GM19455 (cell line): ENCODE data around the gene DIABLO.

Source experiments
- ATAC-seq: cut with Tn5 transposase; IDR thresholded peaks from one replicate; pipeline ENCODE4 v1.9.1; 2021; ENCODE audit not compliant: unreplicated experiment

Gene DIABLO

DNA sequence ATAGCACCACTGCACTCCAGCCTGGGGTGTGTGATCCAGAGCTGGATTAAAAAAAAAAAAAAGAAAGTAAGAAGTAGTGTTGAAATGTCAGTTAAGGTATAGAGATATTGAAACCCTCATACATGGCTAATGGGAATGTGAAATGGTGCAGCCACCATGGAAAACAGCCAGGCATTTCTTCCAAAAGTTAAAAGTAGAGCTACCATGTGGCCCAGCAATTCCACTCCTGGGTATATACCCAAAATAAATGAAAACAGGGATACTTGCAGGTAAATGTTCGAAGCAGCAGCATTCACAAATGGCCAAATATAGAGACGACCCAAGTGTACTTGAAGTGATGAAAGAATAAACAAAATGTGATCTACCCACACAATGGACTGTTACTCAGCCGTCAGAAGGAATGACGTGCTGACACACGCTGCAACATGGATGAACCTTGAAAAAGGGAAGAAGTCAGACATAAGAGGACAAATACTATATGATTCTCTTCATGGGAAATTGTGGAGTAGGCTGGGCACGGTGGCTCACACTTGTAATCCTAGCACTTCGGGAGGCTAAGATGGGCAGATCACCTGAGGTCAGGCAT is 67.1 kb downstream of the DIABLO start:
- ATAC-seq, result no peak
